ENCODE data around the gene DPEP1.
A peak's percentile ranks its signal among the peaks of the same experiment; 100 is the strongest.
"Not testable (repeated sequence)": the region's sequence is repeated elsewhere in the genome, so short reads cannot be mapped to it uniquely, and the experiment has no call there.

The DPEP1 gene

GRCh38 chr16:89653656-89654295 is 40.3 kb downstream of the DPEP1 start:
- Histone ChIP-seq H3K4me1 (ENCODE audit: insufficient read depth, low read length) (no peaks in the 10 kb centered on the region), H3K36me3 (ENCODE audit: insufficient read depth, low read length) (0 out of 2 replicates have a peak, but pooled peaks cover 4% of the 10 kb centered on the region), H3K9ac (ENCODE audit: low read depth, low read length) (no peak overlapping the region), H3K9me3 (ENCODE audit: control insufficient read depth, insufficient read depth, low read length) (no peaks in the 10 kb centered on the region)

DNA sequence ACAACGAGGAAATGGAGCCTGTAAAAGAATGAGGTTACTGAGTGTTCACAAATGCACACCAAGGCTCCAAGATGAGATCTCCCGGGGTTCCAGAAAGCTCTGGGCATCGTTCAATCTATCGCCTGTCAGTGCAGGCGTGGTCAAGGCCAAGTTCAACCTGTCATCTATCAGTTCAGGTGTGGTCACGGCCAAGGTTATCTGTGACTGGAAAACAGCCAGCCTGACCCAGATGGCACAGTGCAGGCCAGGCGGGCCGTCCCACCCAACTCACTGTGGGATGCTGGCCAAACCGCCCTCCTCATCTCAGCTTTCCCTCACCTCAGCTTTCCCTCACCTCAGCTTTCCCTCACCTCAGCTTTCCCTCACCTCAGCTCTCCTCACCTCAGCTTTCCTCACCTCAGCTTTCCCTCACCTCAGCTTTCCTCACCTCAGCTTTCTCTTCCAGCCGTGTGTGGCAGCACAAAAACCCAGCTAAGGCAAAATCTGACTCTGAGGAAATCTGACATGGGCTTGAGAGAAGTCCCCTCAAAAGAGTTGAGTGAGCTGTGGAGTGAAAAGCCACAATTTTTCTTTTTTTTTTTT is 41.7 kb downstream of the DPEP1 start:
- Histone ChIP-seq H3K9me3 (ENCODE audit: control insufficient read depth, insufficient read depth, low read length) (no peaks in the 10 kb centered on the region), H3K4me1 (ENCODE audit: insufficient read depth, low read length) (no peaks in the 10 kb centered on the region), H3K36me3 (ENCODE audit: insufficient read depth, low read length) (0 out of 2 replicates have a peak, but pooled peaks cover 4% of the 10 kb centered on the region), H3K9ac (ENCODE audit: low read depth, low read length) (no peak overlapping the region)

DNA sequence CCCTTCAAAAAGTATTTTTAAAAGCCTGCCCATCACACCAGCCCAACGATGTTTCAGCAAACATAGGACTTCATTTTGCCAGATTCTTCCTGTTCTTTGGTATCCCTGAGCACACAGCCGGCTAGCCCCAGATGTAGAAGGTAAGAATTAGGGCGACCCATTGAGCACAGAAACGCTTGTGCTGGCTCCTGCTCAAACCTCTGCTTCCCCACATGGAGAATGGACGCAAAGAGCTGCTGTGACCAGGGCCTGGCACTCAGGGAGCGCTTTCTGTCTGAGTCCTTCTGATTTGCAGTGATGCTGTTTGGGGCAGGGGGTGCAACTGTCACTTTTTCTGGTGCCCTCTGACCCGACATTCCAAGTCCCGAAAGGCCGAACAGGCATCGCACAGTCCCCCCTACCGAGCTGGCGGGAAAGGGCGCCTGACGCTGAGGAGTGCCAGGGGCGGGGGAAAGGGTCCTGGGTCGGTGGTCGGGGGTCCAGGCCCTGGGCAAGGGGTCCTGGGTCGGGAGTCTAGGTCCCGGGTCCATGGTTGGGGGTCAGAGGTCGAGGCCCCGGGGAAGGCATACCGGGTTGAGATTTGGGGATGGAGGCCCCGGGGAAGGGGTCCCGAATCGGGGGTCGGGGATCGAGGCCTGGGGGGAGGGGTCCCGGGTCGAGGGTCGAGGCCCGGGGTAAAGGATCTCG is 43.1 kb downstream of the DPEP1 start:
- H3K9ac ChIP-seq (ENCODE audit: low read depth, low read length): peak overlapping the region; percentile 68; the same call in 1 of the 2 replicates
- H3K9me3 ChIP-seq (ENCODE audit: control insufficient read depth, insufficient read depth, low read length): no peaks in the 10 kb centered on the region
- peaks cover 9% of the 10 kb centered on the region for H3K36me3 ChIP-seq (ENCODE audit: insufficient read depth, low read length)
- no peaks in the 10 kb centered on the region for H3K4me1 ChIP-seq (ENCODE audit: insufficient read depth, low read length)

DNA sequence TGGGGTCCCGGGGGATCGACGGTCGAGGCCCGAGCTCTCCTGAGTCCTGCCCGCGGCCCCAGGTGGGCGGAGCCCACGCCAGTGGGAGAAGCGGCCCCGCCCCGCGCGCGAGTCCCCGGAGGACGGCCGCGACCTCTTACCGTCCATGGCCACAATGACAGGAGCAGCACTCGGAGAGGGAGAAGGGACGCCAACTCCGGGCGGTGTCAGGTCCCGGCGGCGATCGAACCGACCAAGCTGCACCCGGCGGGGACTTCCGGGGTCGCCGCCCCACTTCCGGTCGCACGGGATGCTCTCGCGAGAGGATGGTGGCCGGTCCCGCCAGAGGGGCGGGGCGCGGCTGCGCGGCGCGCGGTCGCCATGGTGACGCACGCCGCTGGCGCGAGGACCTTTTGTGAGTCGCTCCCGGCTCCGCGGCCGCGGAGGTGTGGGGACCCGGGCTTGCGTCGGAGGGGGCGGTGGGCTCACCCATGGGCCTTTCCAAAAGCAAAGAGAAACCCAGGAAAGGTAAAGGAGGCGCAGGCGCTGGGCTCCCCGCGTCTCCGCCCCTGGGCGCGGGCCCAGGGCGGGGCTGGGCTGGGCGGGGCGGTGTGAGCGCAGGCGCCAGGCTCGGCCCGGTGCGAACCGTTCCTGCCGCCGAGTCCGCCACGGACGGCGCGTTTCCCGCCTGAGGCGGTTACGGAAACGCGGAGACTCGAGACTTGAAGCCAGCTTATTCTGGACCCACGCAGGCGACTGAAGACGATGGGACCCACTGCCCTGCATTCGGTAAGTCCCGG is 44.2 kb downstream of the DPEP1 start, which contains the start of the genes CHMP1A and SPATA33:
Gene CHMP1A (minus strand): TSS at position 267 of the 779 bp plus-strand sequence. CDS start 120 bp downstream, at position 147.
Gene SPATA33 (plus strand): TSS at position 395 of the 779 bp plus-strand sequence. CDS start 76 bp downstream, at position 471.
- no peaks in the 10 kb centered on the region for H3K4me1 ChIP-seq (ENCODE audit: insufficient read depth, low read length)
- peak within 1 kb of the TSS; percentile 68 for H3K9ac ChIP-seq (ENCODE audit: low read depth, low read length)
- H3K36me3 ChIP-seq (ENCODE audit: insufficient read depth, low read length): peaks cover 6% of the 10 kb centered on the region
- no peaks in the 10 kb centered on the region for H3K9me3 ChIP-seq (ENCODE audit: control insufficient read depth, insufficient read depth, low read length)

- Histone ChIP-seq H3K36me3 (ENCODE audit: insufficient read depth, low read length) (peaks cover 6% of the 10 kb centered on the region), H3K4me1 (ENCODE audit: insufficient read depth, low read length) (no peaks in the 10 kb centered on the region)
Observed at GRCh38 chr16:89658221-89658879, 44.9 kb downstream of the DPEP1 start.

GRCh38 chr16:89660146-89660545 is 46.7 kb downstream of the DPEP1 start:
- H3K4me1 ChIP-seq (ENCODE audit: insufficient read depth, low read length): no peaks in the 10 kb centered on the region
- H3K9me3 ChIP-seq (ENCODE audit: control insufficient read depth, insufficient read depth, low read length): no peaks in the 10 kb centered on the region
- H3K36me3 ChIP-seq (ENCODE audit: insufficient read depth, low read length): peaks cover 6% of the 10 kb centered on the region
- no peak overlapping the region for H3K9ac ChIP-seq (ENCODE audit: low read depth, low read length)

More at GRCh38 chr16:89658221-89658879, 44.9 kb downstream of the DPEP1 start:
- Histone ChIP-seq H3K9me3 (ENCODE audit: control insufficient read depth, insufficient read depth, low read length) (no peaks in the 10 kb centered on the region), H3K9ac (ENCODE audit: low read depth, low read length) (peak overlapping the region; percentile 68)

- no peak overlapping the region for H3K9ac ChIP-seq (ENCODE audit: low read depth, low read length)
- H3K36me3 ChIP-seq (ENCODE audit: insufficient read depth, low read length): peaks cover 6% of the 10 kb centered on the region
- no peaks in the 10 kb centered on the region for H3K4me1 ChIP-seq (ENCODE audit: insufficient read depth, low read length)
- no peaks in the 10 kb centered on the region for H3K9me3 ChIP-seq (ENCODE audit: control insufficient read depth, insufficient read depth, low read length)
Observed at GRCh38 chr16:89661215-89661614, 47.8 kb downstream of the DPEP1 start.

GRCh38 chr16:89664238-89664637 is 50.8 kb downstream of the DPEP1 start:
- not testable (repeated sequence) for H3K9me3 ChIP-seq (ENCODE audit: control insufficient read depth, insufficient read depth, low read length); H3K9ac ChIP-seq (ENCODE audit: low read depth, low read length); H3K36me3 ChIP-seq (ENCODE audit: insufficient read depth, low read length); H3K4me1 ChIP-seq (ENCODE audit: insufficient read depth, low read length)

- H3K36me3 ChIP-seq (ENCODE audit: insufficient read depth, low read length); H3K9ac ChIP-seq (ENCODE audit: low read depth, low read length); H3K4me1 ChIP-seq (ENCODE audit: insufficient read depth, low read length); H3K9me3 ChIP-seq (ENCODE audit: control insufficient read depth, insufficient read depth, low read length): not testable (repeated sequence)
Observed at GRCh38 chr16:89667000-89667399, 53.6 kb downstream of the DPEP1 start.

- Histone ChIP-seq H3K36me3 (ENCODE audit: insufficient read depth, low read length) (no peaks in the 10 kb centered on the region), H3K9ac (ENCODE audit: low read depth, low read length) (no peak overlapping the region), H3K4me1 (ENCODE audit: insufficient read depth, low read length) (no peaks in the 10 kb centered on the region), H3K9me3 (ENCODE audit: control insufficient read depth, insufficient read depth, low read length) (no peaks in the 10 kb centered on the region)
Observed at GRCh38 chr16:89667633-89668032, 54.2 kb downstream of the DPEP1 start.

- Histone ChIP-seq H3K36me3 (ENCODE audit: insufficient read depth, low read length) (no peaks in the 10 kb centered on the region), H3K4me1 (ENCODE audit: insufficient read depth, low read length) (no peaks in the 10 kb centered on the region), H3K9ac (ENCODE audit: low read depth, low read length) (no peak overlapping the region), H3K9me3 (ENCODE audit: control insufficient read depth, insufficient read depth, low read length) (no peaks in the 10 kb centered on the region)
Observed at GRCh38 chr16:89668790-89669158, 55.3 kb downstream of the DPEP1 start.

DNA sequence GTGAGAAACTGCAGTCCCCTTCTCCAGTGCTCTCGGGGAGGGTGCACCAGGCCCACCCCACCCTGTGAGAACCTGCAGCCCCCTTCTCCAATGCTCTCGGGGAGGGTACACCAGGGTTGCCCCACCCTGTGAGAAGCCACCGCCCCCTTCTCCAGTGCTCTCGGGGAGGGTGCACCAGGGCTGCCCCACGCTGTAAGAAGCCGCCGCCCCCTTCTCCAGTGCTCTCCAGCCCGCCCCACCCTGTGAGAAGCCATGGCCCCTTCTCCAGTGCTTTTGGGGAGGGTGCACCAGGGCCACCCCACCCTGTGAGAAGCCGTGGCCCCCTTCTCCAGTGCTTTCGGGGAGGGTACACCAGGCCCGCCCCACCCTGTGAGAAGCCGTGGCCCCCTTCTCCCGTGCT is 56.3 kb downstream of the DPEP1 start:
- H3K36me3 ChIP-seq (ENCODE audit: insufficient read depth, low read length): no peaks in the 10 kb centered on the region

DNA sequence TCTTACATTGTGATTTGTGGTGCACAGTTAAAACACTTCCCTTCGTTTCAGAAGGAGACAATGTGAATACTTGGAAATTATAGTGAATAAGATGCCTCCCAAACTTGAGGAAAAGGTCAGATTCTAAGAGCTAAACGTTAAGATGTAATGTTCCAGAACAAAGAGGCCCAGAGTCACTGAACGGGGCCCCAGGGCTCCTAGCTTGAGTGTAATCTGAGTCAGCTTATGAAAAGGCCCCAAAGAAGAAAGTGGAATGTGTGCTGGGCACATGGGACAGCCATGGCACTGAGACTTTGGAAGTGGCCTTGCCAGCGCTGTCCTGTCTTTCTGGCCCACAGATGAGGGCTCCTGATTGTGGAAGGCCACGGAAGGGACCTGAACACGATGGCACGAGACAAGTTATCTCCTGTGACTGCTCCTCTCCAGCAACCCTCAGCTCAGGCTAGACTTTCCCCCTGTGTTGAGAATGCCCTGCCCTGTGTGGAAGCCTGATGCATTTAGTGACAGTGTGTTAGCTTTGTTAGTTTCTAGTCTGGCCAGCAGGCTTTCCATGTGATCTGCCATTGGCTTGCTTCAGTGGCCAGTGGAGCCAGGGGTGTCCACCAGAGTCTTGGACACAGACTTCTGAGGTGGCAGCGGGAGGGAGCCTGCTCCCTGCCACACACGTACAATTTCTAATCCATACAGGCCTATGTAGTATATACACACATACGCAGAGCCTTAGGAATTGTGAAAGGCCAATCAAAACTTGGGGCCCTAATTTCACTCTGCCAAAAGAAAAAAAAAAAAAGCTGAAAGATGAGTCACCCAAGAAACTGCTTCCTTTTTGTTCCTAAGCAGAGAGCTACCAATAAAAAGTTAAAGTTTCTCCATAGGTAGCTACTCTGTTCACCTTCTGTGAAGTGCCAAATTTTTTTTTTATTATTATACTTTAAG is 57.3 kb downstream of the DPEP1 start:
- H3K9me3 ChIP-seq (ENCODE audit: control insufficient read depth, insufficient read depth, low read length): no peaks in the 10 kb centered on the region
- H3K4me1 ChIP-seq (ENCODE audit: insufficient read depth, low read length): no peaks in the 10 kb centered on the region
- H3K36me3 ChIP-seq (ENCODE audit: insufficient read depth, low read length): no peaks in the 10 kb centered on the region
- no peak overlapping the region for H3K9ac ChIP-seq (ENCODE audit: low read depth, low read length)

More for the DNA sequence above, 56.3 kb downstream of the DPEP1 start:
- Histone ChIP-seq H3K4me1 (ENCODE audit: insufficient read depth, low read length) (no peaks in the 10 kb centered on the region), H3K9ac (ENCODE audit: low read depth, low read length) (no peak overlapping the region), H3K9me3 (ENCODE audit: control insufficient read depth, insufficient read depth, low read length) (no peaks in the 10 kb centered on the region)
